ENCODE data around the gene REV1.

REV1 gene

GRCh38 chr2:99448556-99448955 lies 41.3 kb downstream of the REV1 start:
- DNase-seq (ENCODE audit: low read depth): no peak

- DNase-seq (ENCODE audit: low read depth): no peak
These were observed 44.8 kb downstream of the REV1 start for GRCh38 chr2:99445065-99445464.

- no peak for DNase-seq (ENCODE audit: low read depth)
These were observed 45.6 kb downstream of the REV1 start for GRCh38 chr2:99444222-99444621.

- no peak for DNase-seq (ENCODE audit: low read depth)
These were observed 47.0 kb downstream of the REV1 start for GRCh38 chr2:99442837-99443236.

GRCh38 chr2:99439971-99440505 lies 49.8 kb downstream of the REV1 start:
- no peak for DNase-seq (ENCODE audit: low read depth)

- no peak for DNase-seq (ENCODE audit: low read depth)
These were observed 52.9 kb downstream of the REV1 start for GRCh38 chr2:99436874-99437273.

GRCh38 chr2:99433340-99433739 lies 56.5 kb downstream of the REV1 start:
- DNase-seq (ENCODE audit: low read depth): no peak

- DNase-seq (ENCODE audit: low read depth): no peak
These were observed 58.1 kb downstream of the REV1 start for GRCh38 chr2:99431587-99432275.

GRCh38 chr2:99430614-99431291 lies 59.1 kb downstream of the REV1 start:
- DNase-seq (ENCODE audit: low read depth): no peak

- no peak for DNase-seq (ENCODE audit: low read depth)
These were observed 64.8 kb downstream of the REV1 start for GRCh38 chr2:99425022-99425421.

- DNase-seq (ENCODE audit: low read depth): no peak
These were observed 65.4 kb downstream of the REV1 start for GRCh38 chr2:99424371-99424770.

GRCh38 chr2:99422599-99422998 lies 67.2 kb downstream of the REV1 start:
- no peak for DNase-seq (ENCODE audit: low read depth)

GRCh38 chr2:99421469-99421868 lies 68.3 kb downstream of the REV1 start:
- no peak for DNase-seq (ENCODE audit: low read depth)

GRCh38 chr2:99420751-99421299 lies 69.0 kb downstream of the REV1 start:
- DNase-seq (ENCODE audit: low read depth): no peak

- no peak for DNase-seq (ENCODE audit: low read depth)
These were observed 69.8 kb downstream of the REV1 start for GRCh38 chr2:99420031-99420430.

GRCh38 chr2:99417396-99417795 lies 72.4 kb downstream of the REV1 start:
- DNase-seq (ENCODE audit: low read depth): no peak

GRCh38 chr2:99414566-99414965 lies 75.3 kb downstream of the REV1 start:
- DNase-seq (ENCODE audit: low read depth): no peak

- no peak for DNase-seq (ENCODE audit: low read depth)
These were observed 79.5 kb downstream of the REV1 start for GRCh38 chr2:99410276-99410675.

GRCh38 chr2:99406137-99406536 lies 83.7 kb downstream of the REV1 start:
- no peak for DNase-seq (ENCODE audit: low read depth)

GRCh38 chr2:99404797-99405669 lies 84.8 kb downstream of the REV1 start:
- DNase-seq (ENCODE audit: low read depth): no peak

GRCh38 chr2:99404039-99404796 lies 85.6 kb downstream of the REV1 start:
- no peak for DNase-seq (ENCODE audit: low read depth)

GRCh38 chr2:99403524-99403923 lies 86.3 kb downstream of the REV1 start:
- no peak for DNase-seq (ENCODE audit: low read depth)
